ENCODE results near the gene ZNF646. TPM values are rescaled to one million over a fixed set of nuclear protein-coding genes. Genes with fewer than 3 reads are reported as not detected.

The ZNF646 gene
- total and polyA plus RNA-seq, 2 of the 13 experiments (the other 11 are each of a cell fraction or from before 2014, with no cell fraction given) = 3.4 to 10.9 TPM

DNA sequence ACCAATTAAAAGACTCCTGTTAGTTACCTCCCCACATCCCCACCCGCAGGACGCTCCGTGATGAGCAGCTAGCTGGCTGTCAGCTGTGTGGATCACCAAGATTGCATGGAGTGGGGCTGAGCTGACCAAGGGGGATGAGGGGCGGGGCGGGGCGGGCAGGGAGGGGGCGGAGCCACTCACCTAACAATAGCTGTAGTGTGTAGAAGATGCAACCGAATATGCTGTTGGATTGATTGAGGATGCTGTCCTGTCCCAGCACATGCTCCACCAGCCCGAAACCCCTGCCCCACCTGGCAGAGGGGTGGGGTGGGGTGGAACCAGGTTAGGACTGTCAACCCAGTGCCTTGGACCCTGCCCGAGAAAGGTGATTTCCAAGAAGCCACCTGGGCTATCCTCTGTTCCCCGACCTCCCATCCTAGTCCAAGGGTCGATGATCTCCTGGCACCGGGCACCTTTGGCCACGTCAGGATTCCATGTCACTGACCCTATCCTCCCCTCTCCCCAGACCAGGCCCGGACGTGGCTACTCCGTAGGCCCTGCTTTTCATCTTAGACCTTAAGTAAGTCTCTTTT lies 19.0 kb downstream of the ZNF646 start (continued):
- no peak for TF ChIP-seq CEBPB (IDR thresholded peaks at IDR 0.05; ENCODE audit: borderline replicate concordance, low read depth, low read length)
- TF ChIP-seq TFDP2 (CRISPR knock-in tag; IDR thresholded peaks at IDR 0.05) = no peak
- TF ChIP-seq TCF7L2 (IDR thresholded peaks at IDR 0.05; ENCODE audit: low read depth, low read length) = no peak
- TF ChIP-seq ZNF652 (CRISPR knock-in tag; IDR thresholded peaks at IDR 0.05; ENCODE audit: borderline replicate concordance, low read depth) = no peak
- TF ChIP-seq IKZF4 (CRISPR knock-in tag; IDR thresholded peaks at IDR 0.05; ENCODE audit: borderline replicate concordance, low read depth, not compliant biosample characterization) = no peak
- TF ChIP-seq KDM5A (IDR thresholded peaks at IDR 0.05; ENCODE audit: borderline replicate concordance, low read length) = no peak
- no peak for TF ChIP-seq ZNF879 (CRISPR knock-in tag; IDR thresholded peaks at IDR 0.05)
- no peak for TF ChIP-seq ZNF709 (CRISPR knock-in tag; IDR thresholded peaks at IDR 0.05)
- TF ChIP-seq SKI (IDR thresholded peaks at IDR 0.05; ENCODE audit: partially characterized antibody) = no peak
- TF ChIP-seq, protein P1, sequence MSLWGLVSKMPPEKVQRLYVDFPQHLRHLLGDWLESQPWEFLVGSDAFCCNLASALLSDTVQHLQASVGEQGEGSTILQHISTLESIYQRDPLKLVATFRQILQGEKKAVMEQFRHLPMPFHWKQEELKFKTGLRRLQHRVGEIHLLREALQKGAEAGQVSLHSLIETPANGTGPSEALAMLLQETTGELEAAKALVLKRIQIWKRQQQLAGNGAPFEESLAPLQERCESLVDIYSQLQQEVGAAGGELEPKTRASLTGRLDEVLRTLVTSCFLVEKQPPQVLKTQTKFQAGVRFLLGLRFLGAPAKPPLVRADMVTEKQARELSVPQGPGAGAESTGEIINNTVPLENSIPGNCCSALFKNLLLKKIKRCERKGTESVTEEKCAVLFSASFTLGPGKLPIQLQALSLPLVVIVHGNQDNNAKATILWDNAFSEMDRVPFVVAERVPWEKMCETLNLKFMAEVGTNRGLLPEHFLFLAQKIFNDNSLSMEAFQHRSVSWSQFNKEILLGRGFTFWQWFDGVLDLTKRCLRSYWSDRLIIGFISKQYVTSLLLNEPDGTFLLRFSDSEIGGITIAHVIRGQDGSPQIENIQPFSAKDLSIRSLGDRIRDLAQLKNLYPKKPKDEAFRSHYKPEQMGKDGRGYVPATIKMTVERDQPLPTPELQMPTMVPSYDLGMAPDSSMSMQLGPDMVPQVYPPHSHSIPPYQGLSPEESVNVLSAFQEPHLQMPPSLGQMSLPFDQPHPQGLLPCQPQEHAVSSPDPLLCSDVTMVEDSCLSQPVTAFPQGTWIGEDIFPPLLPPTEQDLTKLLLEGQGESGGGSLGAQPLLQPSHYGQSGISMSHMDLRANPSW (CRISPR knock-in tag; IDR thresholded peaks at IDR 0.05; ENCODE audit: borderline replicate concordance) = no peak
- no peak for TF ChIP-seq ZIK1 (CRISPR knock-in tag; IDR thresholded peaks at IDR 0.05; ENCODE audit: borderline replicate concordance, low read depth)
- no peak for TF ChIP-seq ZNF761 (CRISPR knock-in tag; conservative IDR thresholded peaks at IDR 0.05)
- TF ChIP-seq ZNF251 (CRISPR knock-in tag; IDR thresholded peaks at IDR 0.05) = no peak
- no peak for TF ChIP-seq ELF3 (CRISPR knock-in tag; IDR thresholded peaks at IDR 0.05)
- TF ChIP-seq, protein P2, sequence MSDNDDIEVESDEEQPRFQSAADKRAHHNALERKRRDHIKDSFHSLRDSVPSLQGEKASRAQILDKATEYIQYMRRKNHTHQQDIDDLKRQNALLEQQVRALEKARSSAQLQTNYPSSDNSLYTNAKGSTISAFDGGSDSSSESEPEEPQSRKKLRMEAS (IDR thresholded peaks at IDR 0.05) = peak; percentile 63
- no peak for TF ChIP-seq ZNF558 (CRISPR knock-in tag; IDR thresholded peaks at IDR 0.05; ENCODE audit: borderline replicate concordance)
- no peak for TF ChIP-seq ZBTB3 (CRISPR knock-in tag; IDR thresholded peaks at IDR 0.05; ENCODE audit: borderline replicate concordance, low read depth)
- TF ChIP-seq NONO (IDR thresholded peaks at IDR 0.05) = no peak
- TF ChIP-seq NONO (CRISPR knock-in tag; conservative IDR thresholded peaks at IDR 0.05) = no peak
- TF ChIP-seq ZKSCAN8 (CRISPR knock-in tag; IDR thresholded peaks at IDR 0.05; ENCODE audit: borderline replicate concordance) = no peak
- no peak for TF ChIP-seq ARHGAP35 (CRISPR knock-in tag; IDR thresholded peaks at IDR 0.05; ENCODE audit: borderline replicate concordance)
- no peak for TF ChIP-seq ISX (CRISPR knock-in tag; conservative IDR thresholded peaks at IDR 0.05)
- no peak for TF ChIP-seq TBX3 (IDR thresholded peaks at IDR 0.05; ENCODE audit: borderline replicate concordance)
- TF ChIP-seq NR2F2 (IDR thresholded peaks at IDR 0.05; ENCODE audit: borderline replicate concordance, low read depth) = no peak
- TF ChIP-seq, protein P3, sequence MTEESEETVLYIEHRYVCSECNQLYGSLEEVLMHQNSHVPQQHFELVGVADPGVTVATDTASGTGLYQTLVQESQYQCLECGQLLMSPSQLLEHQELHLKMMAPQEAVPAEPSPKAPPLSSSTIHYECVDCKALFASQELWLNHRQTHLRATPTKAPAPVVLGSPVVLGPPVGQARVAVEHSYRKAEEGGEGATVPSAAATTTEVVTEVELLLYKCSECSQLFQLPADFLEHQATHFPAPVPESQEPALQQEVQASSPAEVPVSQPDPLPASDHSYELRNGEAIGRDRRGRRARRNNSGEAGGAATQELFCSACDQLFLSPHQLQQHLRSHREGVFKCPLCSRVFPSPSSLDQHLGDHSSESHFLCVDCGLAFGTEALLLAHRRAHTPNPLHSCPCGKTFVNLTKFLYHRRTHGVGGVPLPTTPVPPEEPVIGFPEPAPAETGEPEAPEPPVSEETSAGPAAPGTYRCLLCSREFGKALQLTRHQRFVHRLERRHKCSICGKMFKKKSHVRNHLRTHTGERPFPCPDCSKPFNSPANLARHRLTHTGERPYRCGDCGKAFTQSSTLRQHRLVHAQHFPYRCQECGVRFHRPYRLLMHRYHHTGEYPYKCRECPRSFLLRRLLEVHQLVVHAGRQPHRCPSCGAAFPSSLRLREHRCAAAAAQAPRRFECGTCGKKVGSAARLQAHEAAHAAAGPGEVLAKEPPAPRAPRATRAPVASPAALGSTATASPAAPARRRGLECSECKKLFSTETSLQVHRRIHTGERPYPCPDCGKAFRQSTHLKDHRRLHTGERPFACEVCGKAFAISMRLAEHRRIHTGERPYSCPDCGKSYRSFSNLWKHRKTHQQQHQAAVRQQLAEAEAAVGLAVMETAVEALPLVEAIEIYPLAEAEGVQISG (CRISPR knock-in tag; IDR thresholded peaks at IDR 0.05) = peak; percentile 15; the same call in 1 of the 2 replicates
